Brain microvascular endothelial cell (primary cell): ENCODE measurements around the gene TM2D3.

Experiments
- DNase-seq: peaks from one replicate; pipeline ENCODE4 v3.0.0-alpha.2; 2020
- H3K27ac ChIP-seq: fragments of 250-450 bp; sonication (Bioruptor Pico); 2 replicates; pipeline ENCODE4 v1.5.1; 2020; ENCODE audit warnings: mild to moderate bottlenecking, moderate library complexity
- H3K27me3 ChIP-seq: fragments of 250-450 bp; sonication (Bioruptor Pico); replicated peaks from 2 replicates; pipeline ENCODE4 v1.5.1; 2020; ENCODE audit warnings: mild to moderate bottlenecking
- H3K36me3 ChIP-seq: fragments of 250-450 bp; sonication (Bioruptor Pico); replicated peaks from 2 replicates; pipeline ENCODE4 v1.5.1; 2020; ENCODE audit warnings: mild to moderate bottlenecking
- H3K4me3 ChIP-seq: 2 replicates; pipeline ENCODE4 v1.5.1; 2011; ENCODE audit warnings: low read depth, mild to moderate bottlenecking, control low read depth, low read length, moderate library complexity
- in situ Hi-C: cut with HindIII; loops from 2 replicates; pipeline ENCODE4 v1.10.0; 2017; ENCODE audit warnings: low sequenced_read_pairs, low pct_ligation_motif_present
- TF ChIP-seq, protein P1 (sequence below): IDR thresholded peaks from 2 replicates; pipeline ENCODE4 v1.5.1; 2011; ENCODE audit warnings: low read depth, mild to moderate bottlenecking, moderate library complexity, low read length, control low read depth, inconsistent platforms; ENCODE audit errors: missing control alignments

TM2D3 gene

DNA sequence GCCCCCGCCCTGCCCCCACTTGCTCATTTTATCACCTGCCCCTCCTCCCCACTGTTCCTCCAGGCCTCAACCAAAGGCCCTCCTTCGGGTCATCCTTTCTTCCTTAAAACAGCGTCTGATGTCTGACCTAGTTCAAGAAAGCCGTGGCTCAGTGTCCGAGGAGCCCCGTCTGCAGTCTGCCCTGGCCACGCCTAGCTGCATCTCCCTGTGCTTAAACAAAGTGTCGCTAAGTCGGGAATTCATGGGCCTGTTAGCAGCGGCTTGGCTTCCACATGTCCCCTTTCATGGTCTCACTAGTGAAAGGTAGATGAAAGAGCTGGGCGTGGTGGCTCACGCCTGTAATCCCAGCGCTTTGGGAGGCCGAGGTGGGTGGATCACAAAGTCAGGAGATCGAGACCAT lies 41.2 kb downstream of the TM2D3 start:
- H3K27me3 ChIP-seq = no peaks in the 10 kb centered on the region
- TF ChIP-seq, protein P1, sequence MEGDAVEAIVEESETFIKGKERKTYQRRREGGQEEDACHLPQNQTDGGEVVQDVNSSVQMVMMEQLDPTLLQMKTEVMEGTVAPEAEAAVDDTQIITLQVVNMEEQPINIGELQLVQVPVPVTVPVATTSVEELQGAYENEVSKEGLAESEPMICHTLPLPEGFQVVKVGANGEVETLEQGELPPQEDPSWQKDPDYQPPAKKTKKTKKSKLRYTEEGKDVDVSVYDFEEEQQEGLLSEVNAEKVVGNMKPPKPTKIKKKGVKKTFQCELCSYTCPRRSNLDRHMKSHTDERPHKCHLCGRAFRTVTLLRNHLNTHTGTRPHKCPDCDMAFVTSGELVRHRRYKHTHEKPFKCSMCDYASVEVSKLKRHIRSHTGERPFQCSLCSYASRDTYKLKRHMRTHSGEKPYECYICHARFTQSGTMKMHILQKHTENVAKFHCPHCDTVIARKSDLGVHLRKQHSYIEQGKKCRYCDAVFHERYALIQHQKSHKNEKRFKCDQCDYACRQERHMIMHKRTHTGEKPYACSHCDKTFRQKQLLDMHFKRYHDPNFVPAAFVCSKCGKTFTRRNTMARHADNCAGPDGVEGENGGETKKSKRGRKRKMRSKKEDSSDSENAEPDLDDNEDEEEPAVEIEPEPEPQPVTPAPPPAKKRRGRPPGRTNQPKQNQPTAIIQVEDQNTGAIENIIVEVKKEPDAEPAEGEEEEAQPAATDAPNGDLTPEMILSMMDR = no peak
- no peaks in the 10 kb centered on the region for H3K36me3 ChIP-seq
- no peak for DNase-seq
- H3K27ac ChIP-seq = no peak overlapping the region
- in situ Hi-C loops = no loop called here
- H3K4me3 ChIP-seq = no peak overlapping the region

DNA sequence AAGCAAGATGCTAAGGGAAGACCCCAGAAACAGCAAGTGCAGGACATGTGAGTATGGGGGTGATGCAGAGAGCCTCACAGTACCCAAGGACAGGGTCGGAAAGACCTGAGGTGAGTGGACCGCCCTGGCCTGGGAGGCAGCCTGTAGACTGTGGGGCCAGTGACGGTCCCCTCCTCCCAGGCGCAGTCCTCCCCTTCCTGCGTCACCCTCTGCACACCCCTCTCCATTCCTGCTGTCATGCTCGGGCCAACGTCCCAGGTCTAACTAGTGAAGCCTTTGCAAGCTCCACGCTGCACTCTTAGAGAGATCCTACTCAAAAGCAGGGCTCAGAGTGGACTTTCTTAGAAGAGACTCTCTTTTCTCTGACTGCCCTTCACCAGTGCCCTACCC lies 41.6 kb downstream of the TM2D3 start:
- in situ Hi-C loops = no loop called here
- Histone ChIP-seq H3K27me3 (no peaks in the 10 kb centered on the region), H3K4me3 (no peak overlapping the region), H3K27ac (no peak overlapping the region), H3K36me3 (no peaks in the 10 kb centered on the region)
- DNase-seq = no peak
- TF ChIP-seq, protein P1 = no peak

DNA sequence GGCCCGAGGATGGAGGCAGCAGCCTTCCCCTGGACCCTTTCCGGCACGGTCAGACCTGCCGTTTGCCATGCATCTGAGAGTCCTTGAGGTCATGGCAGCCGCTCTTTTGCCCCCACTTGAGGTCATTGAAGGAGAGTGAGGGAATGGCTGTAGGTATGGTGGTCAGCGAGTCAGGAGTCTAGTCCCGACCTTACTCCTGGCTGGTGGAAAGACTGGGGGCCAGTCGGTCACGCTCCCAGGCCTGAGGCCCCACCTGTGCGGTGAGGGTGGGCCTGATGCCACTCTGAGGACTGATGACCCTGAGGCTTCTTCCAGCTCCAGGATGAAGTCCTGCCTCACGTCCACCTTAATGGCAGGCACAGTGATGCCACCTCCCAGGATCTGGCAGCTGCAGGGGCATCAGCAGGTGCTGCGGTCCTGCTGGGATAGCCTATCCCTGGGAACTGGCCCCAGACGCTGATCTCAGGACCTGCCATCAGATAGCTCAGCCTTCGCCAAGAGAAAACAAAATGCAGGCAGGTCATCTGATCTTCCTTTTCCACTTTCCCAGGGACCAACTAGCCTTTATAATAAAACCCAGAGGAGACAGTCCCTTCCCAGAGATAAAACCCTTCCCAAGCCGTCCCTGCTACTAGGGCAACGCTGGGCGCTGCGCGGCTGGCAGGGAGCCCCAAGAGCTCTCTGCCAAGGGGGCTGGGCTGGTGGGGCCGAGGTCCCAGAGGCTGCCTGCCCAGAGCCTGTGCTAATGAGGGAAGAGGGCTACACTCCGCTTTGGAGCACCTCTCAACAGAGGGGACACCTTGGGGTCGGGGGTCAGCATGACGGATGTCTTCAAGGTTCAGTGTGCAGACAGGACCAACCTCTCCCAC lies 42.2 kb downstream of the TM2D3 start:
- Histone ChIP-seq H3K4me3 (no peak overlapping the region), H3K27me3 (no peaks in the 10 kb centered on the region), H3K36me3 (no peaks in the 10 kb centered on the region), H3K27ac (no peak overlapping the region)
- DNase-seq = no peak
- TF ChIP-seq, protein P1 = no peak
- in situ Hi-C loops = no loop called here

DNA sequence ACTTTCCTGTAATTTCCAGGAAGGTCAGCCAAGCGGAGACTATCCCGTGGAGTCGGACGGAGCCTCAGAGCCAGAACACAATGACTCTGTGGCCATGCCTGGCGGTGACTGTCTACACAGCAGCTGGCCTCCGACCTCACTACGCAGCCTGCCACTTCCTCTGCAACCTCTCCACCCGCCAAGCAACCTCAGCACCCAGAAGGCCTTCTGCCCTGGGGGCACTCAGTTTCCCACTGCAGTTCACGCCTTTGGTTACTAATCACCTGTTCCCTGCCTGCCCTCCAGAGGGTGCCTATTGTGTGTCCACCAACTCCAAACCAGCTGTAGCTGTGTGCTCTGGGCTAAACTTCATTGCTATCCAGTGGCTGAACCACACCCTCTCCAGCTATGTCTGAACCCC lies 44.0 kb downstream of the TM2D3 start:
- no peak for DNase-seq
- H3K36me3 ChIP-seq = no peaks in the 10 kb centered on the region
- no peaks in the 10 kb centered on the region for H3K27me3 ChIP-seq
- in situ Hi-C loops = no loop called here
- TF ChIP-seq, protein P1 = no peak
- H3K27ac ChIP-seq = no peak overlapping the region
- no peak overlapping the region for H3K4me3 ChIP-seq

DNA sequence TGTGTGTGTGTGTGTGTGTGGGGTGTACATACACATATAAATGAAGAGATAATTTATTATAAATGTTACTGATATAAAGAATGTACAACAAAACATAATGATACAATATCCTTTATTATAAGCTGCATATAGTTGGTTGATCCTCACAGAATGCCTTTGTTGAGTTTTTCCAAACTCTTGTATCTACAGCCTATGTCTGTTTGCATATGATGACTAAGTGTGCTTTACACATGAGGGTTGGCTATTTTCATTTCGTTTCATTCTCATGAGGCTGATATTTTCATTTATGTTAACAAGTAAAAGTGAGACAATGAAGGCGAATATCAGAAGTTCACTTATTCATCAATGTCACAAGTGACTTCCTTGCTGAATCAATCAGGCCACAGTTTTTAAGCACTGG lies 45.1 kb downstream of the TM2D3 start:
- Histone ChIP-seq H3K27ac (no peak overlapping the region), H3K4me3 (no peak overlapping the region), H3K36me3 (no peaks in the 10 kb centered on the region), H3K27me3 (no peaks in the 10 kb centered on the region)
- TF ChIP-seq, protein P1 = no peak
- in situ Hi-C loops = no loop called here
- no peak for DNase-seq
